Endothelial cell of umbilical vein (primary cell): Measurements from ENCODE around the gene KRTAP9-8. TPM values are rescaled to one million over a fixed set of nuclear protein-coding genes. Genes with fewer than 3 reads are reported as not detected.

Experiments used
- BruUV-seq: library from RNA; stranded (reverse); fragments of 400-500 nt; replicated peaks from 2 replicates; lab custom pipeline; 2021; lab: Mats Ljungman, UMichigan
- CTCF ChIA-PET: fragments of 300-600, 350-600 bp; sonication (Branson Sonifier 250); formaldehyde crosslinking; loops from one replicate; lab custom pipeline; 2021; ENCODE audit warnings: antibody characterized with exemption, inconsistent platforms; lab: Charles Lee
- POLR2A ChIA-PET: fragments of 300-600, 350-600 bp; sonication (Branson Sonifier 250); formaldehyde crosslinking; loops from one replicate; lab custom pipeline; 2021; ENCODE audit warnings: antibody characterized with exemption, inconsistent platforms; lab: Charles Lee
- DNase-seq: peaks from one replicate; pipeline ENCODE4 v3.0.0-alpha.2; 2011; ENCODE audit warnings: low read depth, low spot score
- FAIRE-seq: peaks from 2 replicates; lab custom pipeline; 2011; peaks lifted over from hg19 to GRCh38; lab: Jason Lieb, UNC
- H2AFZ ChIP-seq: 2 replicates; pipeline ENCODE4 v1.6.0; 2012; ENCODE audit warnings: low read depth, low read length, control low read depth, inconsistent platforms
- H3K27ac ChIP-seq: 2 replicates; pipeline ENCODE4 v1.5.1; 2011; ENCODE audit warnings: low read depth, mild to moderate bottlenecking, control low read depth, low read length, moderate library complexity; ENCODE audit not compliant: insufficient read depth
- H3K27me3 ChIP-seq, 2 experiments: 2 replicates each; pipeline versions ENCODE4 v1.6.0 to v1.6.1; 2011; ENCODE audit warnings: low read length in 2 of 2, mixed read lengths in 1 of 2; ENCODE audit not compliant: control insufficient read depth in 2 of 2, insufficient read depth in 2 of 2
- H3K36me3 ChIP-seq, 2 experiments: 2 replicates in 1 of 2; 3 replicates in 1 of 2; pipeline ENCODE4 v1.5.1; 2011; ENCODE audit warnings: low read length in 2 of 2, mild to moderate bottlenecking in 1 of 2, moderate library complexity in 1 of 2; ENCODE audit not compliant: control insufficient read depth in 2 of 2, insufficient read depth in 2 of 2; ENCODE audit errors: extremely low read depth in 1 of 2
- H3K4me1 ChIP-seq: 3 replicates; pipeline ENCODE4 v1.5.1; 2011; ENCODE audit warnings: mild to moderate bottlenecking, low read length; ENCODE audit not compliant: control insufficient read depth, insufficient read depth; ENCODE audit errors: extremely low read depth
- H3K4me2 ChIP-seq: 2 replicates; pipeline ENCODE4 v1.6.1; 2011; ENCODE audit warnings: low read length, control low read depth, mixed read lengths; ENCODE audit not compliant: insufficient read depth
- H3K4me3 ChIP-seq, 3 experiments: fragments of 200-600 bp in 1 of 3; sonication (generic), shearing (Covaris generic) in 1 of 3; replicated peaks in 1 of 3; 2 replicates each; pipeline ENCODE4 v1.5.1; 2011 to 2016; ENCODE audit warnings: control low read depth in 3 of 3, low read length in 3 of 3, mild to moderate bottlenecking in 2 of 3, inconsistent platforms in 1 of 3, low read depth in 1 of 3, moderate library complexity in 1 of 3; ENCODE audit not compliant: insufficient read depth in 1 of 3
- H3K79me2 ChIP-seq: 2 replicates; pipeline ENCODE4 v1.6.0; 2012; ENCODE audit warnings: low read length, inconsistent platforms; ENCODE audit not compliant: control insufficient read depth, insufficient read depth
- H3K9ac ChIP-seq: replicated peaks from 2 replicates; pipeline ENCODE3; 2011; ENCODE audit warnings: low read length, control low read depth; ENCODE audit not compliant: insufficient read depth; ENCODE audit errors: extremely low read depth
- H3K9me1 ChIP-seq: replicated peaks from 3 replicates; pipeline ENCODE4 v1.6.0; 2011; ENCODE audit warnings: mild to moderate bottlenecking, low read length; ENCODE audit not compliant: control insufficient read depth, insufficient read depth; ENCODE audit errors: extremely low read depth
- H3K9me3 ChIP-seq: replicated peaks from 2 replicates; pipeline ENCODE4 v1.5.1; 2012; ENCODE audit warnings: low read length, inconsistent platforms; ENCODE audit not compliant: control insufficient read depth, insufficient read depth
- H4K20me1 ChIP-seq: replicated peaks from 2 replicates; pipeline ENCODE3; 2011; ENCODE audit warnings: mild to moderate bottlenecking, low read length; ENCODE audit not compliant: control insufficient read depth, insufficient read depth; ENCODE audit errors: extremely low read depth
- CTCF ChIP-seq, 2 donors: IDR thresholded peaks; 1 replicate in 1 of 2; 2 replicates in 1 of 2; pipeline ENCODE4 v1.5.1; 2011; ENCODE audit warnings: low read length in 2 of 2, mild to moderate bottlenecking in 2 of 2, moderate library complexity in 2 of 2, control low read depth in 1 of 2, inconsistent platforms in 1 of 2, low read depth in 1 of 2; ENCODE audit not compliant: insufficient read depth in 1 of 2; ENCODE audit errors: extremely low read depth in 1 of 2
- EZH2 ChIP-seq: IDR thresholded peaks from 2 replicates; pipeline ENCODE4 v1.6.1; 2012; ENCODE audit warnings: borderline replicate concordance, low read depth, mild to moderate bottlenecking, moderate library complexity, low read length, inconsistent platforms; ENCODE audit not compliant: severe bottlenecking
- FOS ChIP-seq: IDR thresholded peaks from 2 replicates; pipeline ENCODE4 v1.6.1; 2011; ENCODE audit warnings: mild to moderate bottlenecking, low read length, moderate library complexity, borderline replicate concordance; ENCODE audit not compliant: insufficient read depth
- GATA2 ChIP-seq: IDR thresholded peaks from 2 replicates; pipeline ENCODE4 v1.7.0; 2011; ENCODE audit warnings: low read depth, mild to moderate bottlenecking, moderate library complexity, mixed read lengths, low read length; ENCODE audit not compliant: insufficient read length, insufficient read depth
- JUN ChIP-seq: IDR thresholded peaks from 2 replicates; pipeline ENCODE4 v1.6.1; 2011; ENCODE audit warnings: borderline replicate concordance, low read depth; ENCODE audit not compliant: insufficient read length, insufficient read depth
- MYC ChIP-seq: IDR thresholded peaks from one replicate; pipeline ENCODE4 v1.6.1; 2011; ENCODE audit warnings: mild to moderate bottlenecking, low read depth, low read length
- POLR2A ChIP-seq: IDR thresholded peaks from 2 replicates; pipeline ENCODE4 v1.6.1; 2012; ENCODE audit warnings: low read depth, mild to moderate bottlenecking, control low read depth, low read length
- POLR2AphosphoS5 ChIP-seq: IDR thresholded peaks from 2 replicates; pipeline ENCODE4 v1.6.1; 2012; ENCODE audit warnings: low read depth, mild to moderate bottlenecking, control low read depth, low read length, moderate library complexity; ENCODE audit not compliant: insufficient read depth
- dilution Hi-C: fragments of 300-500 bp; cut with MboI; formaldehyde crosslinking; loops from one replicate; pipeline ENCODE4 v1.15.0; 2019; ENCODE audit warnings: low sequenced_read_pairs; ENCODE audit not compliant: extremely low pct_ligation_motif_present
- intact Hi-C: fragments of 100-400 bp; cut with micrococcal nuclease; formaldehyde crosslinking; loops from one replicate; pipeline ENCODE4 v1.10.0; 2022
- polyA plus RNA-seq, 4 experiments: library from polyadenylated mRNA; depleted of rRNA in 3 of 4; stranded (reverse) in 3 of 4; unstranded in 1 of 4; fragments of >200 nt; gene quantifications; 2 replicates each; pipeline versions ENCODE4 v1.2.1 to v1.2.3, GENCODE V29; 2011 to 2012; ENCODE audit warnings: missing spikeins in 1 of 4
- total RNA-seq: library from RNA; stranded (reverse); gene quantifications from 2 replicates; pipeline ENCODE4 v1.2.3, GENCODE V29; 2021
- TF ChIP-seq, protein P1 (sequence below): IDR thresholded peaks from 2 replicates; pipeline ENCODE4 v1.6.1; 2011; ENCODE audit not compliant: insufficient read depth, insufficient read length

Gene KRTAP9-8
- total and polyA plus RNA-seq, 2 donors (not counting 3 experiments of a cell fraction or from before 2014, with no cell fraction given) = not detected

GRCh38 chr17:41215681-41216080, 22.1 kb upstream of the KRTAP9-8 start:
- dilution Hi-C loops = no loop called here
- ChIA-PET CTCF (no interaction called here), POLR2A (no interaction called here)
- H3K4me1 ChIP-seq = no peaks in the 10 kb centered on the region
- no peak overlapping the region for H3K4me2 ChIP-seq
- H4K20me1 ChIP-seq = no peaks in the 10 kb centered on the region
- H3K9me3 ChIP-seq = no peaks in the 10 kb centered on the region
- BruUV-seq = no TSS peak
- H2AFZ ChIP-seq = no peak overlapping the region
- no peak for DNase-seq
- no peak for FAIRE-seq
- no peaks in the 10 kb centered on the region for H3K9me1 ChIP-seq
- intact Hi-C loops = no loop called here
- H3K36me3 ChIP-seq = no peaks in the 10 kb centered on the region
- H3K27ac ChIP-seq = no peak overlapping the region
- H3K4me3 ChIP-seq = no peak overlapping the region
- no peak overlapping the region for H3K9ac ChIP-seq
- no peak for TF ChIP-seq JUN
- TF ChIP-seq, protein P1, sequence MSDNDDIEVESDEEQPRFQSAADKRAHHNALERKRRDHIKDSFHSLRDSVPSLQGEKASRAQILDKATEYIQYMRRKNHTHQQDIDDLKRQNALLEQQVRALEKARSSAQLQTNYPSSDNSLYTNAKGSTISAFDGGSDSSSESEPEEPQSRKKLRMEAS = no peak
- TF ChIP-seq MYC = no peak
- TF ChIP-seq POLR2A = no peak
- no peak for TF ChIP-seq FOS
- no peak for TF ChIP-seq EZH2
- no peak for TF ChIP-seq CTCF (IDR thresholded peaks at IDR 0.05; ENCODE audit: extremely low read depth in 1 of 2, insufficient read depth in 1 of 2, low read depth in 1 of 2, low read length in 2 of 2)
- TF ChIP-seq GATA2 = no peak
- TF ChIP-seq POLR2AphosphoS5 = no peak
- no peaks in the 10 kb centered on the region for H3K27me3 ChIP-seq
- no peaks in the 10 kb centered on the region for H3K79me2 ChIP-seq
